HepG2 (cell line): ENCODE data around the gene EGFLAM. TPM values are rescaled to one million over a fixed set of nuclear protein-coding genes. Genes with fewer than 3 reads are reported as not detected.

ENCODE experiments used
- CBX5 ChIP-seq: sonication (generic); formaldehyde crosslinking; IDR thresholded peaks from 2 replicates; pipeline ENCODE4 v1.4.0; 2020; ENCODE audit warnings: missing genetic modification reagents, borderline replicate concordance
- FOSL2 ChIP-seq: sonication (generic); formaldehyde crosslinking; IDR thresholded peaks from 2 replicates; pipeline ENCODE4 v1.4.0; 2020; ENCODE audit warnings: missing genetic modification reagents
- GTF3A ChIP-seq: sonication (generic); formaldehyde crosslinking; conservative IDR thresholded peaks from 2 replicates; pipeline ENCODE4 v1.4.0; 2020; ENCODE audit warnings: mild to moderate bottlenecking, missing genetic modification reagents
- HDAC2 ChIP-seq: sonication (generic); formaldehyde crosslinking; IDR thresholded peaks from 2 replicates; pipeline ENCODE4 v1.4.0; 2020; ENCODE audit warnings: missing genetic modification reagents
- HMGXB4 ChIP-seq, 2 experiments: sonication (generic) in 1 of 2; formaldehyde crosslinking in 1 of 2; IDR thresholded peaks; 2 replicates each; pipeline versions ENCODE4 v1.4.0 to v1.6.1; 2018 to 2020; ENCODE audit warnings: missing genetic modification reagents in 2 of 2, borderline replicate concordance in 1 of 2, low read depth in 1 of 2, mild to moderate bottlenecking in 1 of 2, missing biosample characterization in 1 of 2
- JDP2 ChIP-seq: sonication (generic); formaldehyde crosslinking; IDR thresholded peaks from 2 replicates; pipeline ENCODE4 v1.8.1; 2022; ENCODE audit warnings: missing genetic modification reagents, borderline replicate concordance
- MAX ChIP-seq: IDR thresholded peaks from 2 replicates; pipeline ENCODE4 v1.6.1; 2012; ENCODE audit warnings: inconsistent platforms
- PRDM4 ChIP-seq: sonication (generic); formaldehyde crosslinking; IDR thresholded peaks from 2 replicates; pipeline ENCODE4 v1.9.0; 2021; ENCODE audit warnings: missing genetic modification reagents, borderline replicate concordance
- REPIN1 ChIP-seq: sonication (generic); formaldehyde crosslinking; IDR thresholded peaks from 2 replicates; pipeline ENCODE4 v1.8.0; 2022; ENCODE audit warnings: missing genetic modification reagents, low read depth, mild to moderate bottlenecking, borderline replicate concordance
- STAG1 ChIP-seq: sonication (generic); formaldehyde crosslinking; IDR thresholded peaks from 2 replicates; pipeline ENCODE4 v1.4.0; 2020; ENCODE audit warnings: missing genetic modification reagents
- ZFY ChIP-seq: sonication (generic); formaldehyde crosslinking; IDR thresholded peaks from 2 replicates; pipeline ENCODE4 v1.4.0; 2020; ENCODE audit warnings: missing genetic modification reagents
- ZMAT3 ChIP-seq: sonication (generic); formaldehyde crosslinking; conservative IDR thresholded peaks from 2 replicates; pipeline ENCODE4 v1.7.0; 2021; ENCODE audit warnings: missing genetic modification reagents
- ZNF225 ChIP-seq: sonication (generic); formaldehyde crosslinking; IDR thresholded peaks from 2 replicates; pipeline ENCODE4 v1.4.0; 2020; ENCODE audit warnings: mild to moderate bottlenecking, missing genetic modification reagents
- ZNF512 ChIP-seq: sonication (generic); formaldehyde crosslinking; IDR thresholded peaks from 2 replicates; pipeline ENCODE4 v1.4.0; 2020; ENCODE audit warnings: mild to moderate bottlenecking, missing genetic modification reagents
- ZNF619 ChIP-seq: sonication (generic); formaldehyde crosslinking; IDR thresholded peaks from 2 replicates; pipeline ENCODE4 v1.4.0; 2020; ENCODE audit warnings: mild to moderate bottlenecking, missing genetic modification reagents
- ZSCAN9 ChIP-seq: IDR thresholded peaks from 2 replicates; pipeline ENCODE4 v1.6.1; 2016; ENCODE audit warnings: borderline replicate concordance
- polyA plus RNA-seq, 8 experiments: library from polyadenylated mRNA; depleted of rRNA in 3 of 8; stranded (reverse) in 7 of 8; unstranded in 1 of 8; fragments of >200 nt; fragmentation: Illumina TruSeq in 4 of 8; extraction: Trizol in 4 of 8; gene quantifications; 2 replicates each; pipeline versions ENCODE4 v1.2.1 to v1.2.3, GENCODE V29; 2011 to 2016; ENCODE audit warnings: low read depth in 4 of 8, missing spikeins in 1 of 8, mixed read lengths in 1 of 8; ENCODE audit not compliant: insufficient read depth in 1 of 8
- total RNA-seq, 5 experiments: library from RNA; depleted of rRNA; stranded (reverse); fragments of >200 nt; fragmentation: Illumina TruSeq; extraction: Trizol; gene quantifications; 2 replicates each; pipeline ENCODE4 v1.2.3, GENCODE V29; 2016; ENCODE audit warnings: low read depth in 1 of 5
- TF ChIP-seq, protein P1 (sequence below): sonication (generic); formaldehyde crosslinking; IDR thresholded peaks from 2 replicates; pipeline ENCODE4 v1.4.0; 2020; ENCODE audit warnings: missing genetic modification reagents, borderline replicate concordance
- TF ChIP-seq, protein P2 (sequence below): sonication (generic); formaldehyde crosslinking; IDR thresholded peaks from 2 replicates; pipeline ENCODE4 v1.5.0; 2020; ENCODE audit warnings: mild to moderate bottlenecking, missing genetic modification reagents, moderate library complexity

EGFLAM gene
- total and polyA plus RNA-seq, 2 of the 13 experiments (the other 11 are each of a cell fraction or from before 2014, with no cell fraction given): not detected

- TF ChIP-seq MAX: no peak
- TF ChIP-seq JDP2: no peak
- TF ChIP-seq, protein P1, sequence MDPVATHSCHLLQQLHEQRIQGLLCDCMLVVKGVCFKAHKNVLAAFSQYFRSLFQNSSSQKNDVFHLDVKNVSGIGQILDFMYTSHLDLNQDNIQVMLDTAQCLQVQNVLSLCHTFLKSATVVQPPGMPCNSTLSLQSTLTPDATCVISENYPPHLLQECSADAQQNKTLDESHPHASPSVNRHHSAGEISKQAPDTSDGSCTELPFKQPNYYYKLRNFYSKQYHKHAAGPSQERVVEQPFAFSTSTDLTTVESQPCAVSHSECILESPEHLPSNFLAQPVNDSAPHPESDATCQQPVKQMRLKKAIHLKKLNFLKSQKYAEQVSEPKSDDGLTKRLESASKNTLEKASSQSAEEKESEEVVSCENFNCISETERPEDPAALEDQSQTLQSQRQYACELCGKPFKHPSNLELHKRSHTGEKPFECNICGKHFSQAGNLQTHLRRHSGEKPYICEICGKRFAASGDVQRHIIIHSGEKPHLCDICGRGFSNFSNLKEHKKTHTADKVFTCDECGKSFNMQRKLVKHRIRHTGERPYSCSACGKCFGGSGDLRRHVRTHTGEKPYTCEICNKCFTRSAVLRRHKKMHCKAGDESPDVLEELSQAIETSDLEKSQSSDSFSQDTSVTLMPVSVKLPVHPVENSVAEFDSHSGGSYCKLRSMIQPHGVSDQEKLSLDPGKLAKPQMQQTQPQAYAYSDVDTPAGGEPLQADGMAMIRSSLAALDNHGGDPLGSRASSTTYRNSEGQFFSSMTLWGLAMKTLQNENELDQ (CRISPR knock-in tag): no peak
- TF ChIP-seq GTF3A (CRISPR knock-in tag): no peak
- TF ChIP-seq FOSL2: peak; percentile 52; the same call in 1 of the 2 replicates
- 0 out of 2 replicates have a peak, but pooled peaks have one; percentile 39 for TF ChIP-seq ZSCAN9
- TF ChIP-seq PRDM4 (CRISPR knock-in tag): no peak
- 0 out of 2 replicates have a peak, but pooled peaks have one; percentile 17 for TF ChIP-seq CBX5 (CRISPR knock-in tag)
- TF ChIP-seq STAG1 (CRISPR knock-in tag): peak; percentile 100
- TF ChIP-seq HMGXB4 (CRISPR knock-in tag; IDR thresholded peaks at IDR 0.05; ENCODE audit: borderline replicate concordance in 1 of 2, low read depth in 1 of 2): peak; percentile 50 to 69; a peak in 2 of 4 replicates
- peak; percentile 55; the same call in 1 of the 2 replicates for TF ChIP-seq ZNF619 (CRISPR knock-in tag)
- 0 out of 2 replicates have a peak, but pooled peaks have one; percentile 22 for TF ChIP-seq ZMAT3 (CRISPR knock-in tag)
- TF ChIP-seq ZNF225 (CRISPR knock-in tag): no peak
- peak; percentile 69 for TF ChIP-seq ZFY (CRISPR knock-in tag)
- TF ChIP-seq, protein P2, sequence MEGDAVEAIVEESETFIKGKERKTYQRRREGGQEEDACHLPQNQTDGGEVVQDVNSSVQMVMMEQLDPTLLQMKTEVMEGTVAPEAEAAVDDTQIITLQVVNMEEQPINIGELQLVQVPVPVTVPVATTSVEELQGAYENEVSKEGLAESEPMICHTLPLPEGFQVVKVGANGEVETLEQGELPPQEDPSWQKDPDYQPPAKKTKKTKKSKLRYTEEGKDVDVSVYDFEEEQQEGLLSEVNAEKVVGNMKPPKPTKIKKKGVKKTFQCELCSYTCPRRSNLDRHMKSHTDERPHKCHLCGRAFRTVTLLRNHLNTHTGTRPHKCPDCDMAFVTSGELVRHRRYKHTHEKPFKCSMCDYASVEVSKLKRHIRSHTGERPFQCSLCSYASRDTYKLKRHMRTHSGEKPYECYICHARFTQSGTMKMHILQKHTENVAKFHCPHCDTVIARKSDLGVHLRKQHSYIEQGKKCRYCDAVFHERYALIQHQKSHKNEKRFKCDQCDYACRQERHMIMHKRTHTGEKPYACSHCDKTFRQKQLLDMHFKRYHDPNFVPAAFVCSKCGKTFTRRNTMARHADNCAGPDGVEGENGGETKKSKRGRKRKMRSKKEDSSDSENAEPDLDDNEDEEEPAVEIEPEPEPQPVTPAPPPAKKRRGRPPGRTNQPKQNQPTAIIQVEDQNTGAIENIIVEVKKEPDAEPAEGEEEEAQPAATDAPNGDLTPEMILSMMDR (CRISPR knock-in tag): peak; percentile 99
- peak; percentile 51; the same call in 1 of the 2 replicates for TF ChIP-seq REPIN1 (CRISPR knock-in tag)
- 0 out of 2 replicates have a peak, but pooled peaks have one; percentile 16 for TF ChIP-seq HDAC2 (CRISPR knock-in tag)
- TF ChIP-seq ZNF512 (CRISPR knock-in tag): no peak
These were observed 183.3 kb downstream of the EGFLAM start (continued) for GRCh38 chr5:38441453-38442246.
